HepG2 (cell line): ENCODE data around the gene SPAG7. TPM values are rescaled to one million over a fixed set of nuclear protein-coding genes. Genes with fewer than 3 reads are reported as not detected.

Experiments
- ARNT ChIP-seq: fragments of 450-650 bp; IDR thresholded peaks from 2 replicates; pipeline ENCODE4 v1.6.1; 2017
- KMT2A ChIP-seq: sonication (generic); formaldehyde crosslinking; IDR thresholded peaks from 2 replicates; pipeline ENCODE4 v1.4.0; 2020; ENCODE audit warnings: missing genetic modification reagents
- LBX2 ChIP-seq: sonication (generic); formaldehyde crosslinking; IDR thresholded peaks from 2 replicates; pipeline ENCODE4 v1.5.0; 2020; ENCODE audit warnings: missing genetic modification reagents, mild to moderate bottlenecking, borderline replicate concordance
- MNT ChIP-seq: fragments of 450-650 bp; IDR thresholded peaks from 2 replicates; pipeline ENCODE4 v1.6.1; 2016
- NFAT5 ChIP-seq: sonication (generic); formaldehyde crosslinking; IDR thresholded peaks from 2 replicates; pipeline ENCODE4 v1.4.0; 2020; ENCODE audit warnings: missing genetic modification reagents
- POLR2A ChIP-seq, 2 experiments: IDR thresholded peaks; 2 replicates each; pipeline ENCODE4 v1.6.1; 2011; ENCODE audit warnings: low read depth in 2 of 2, low read length in 2 of 2, mild to moderate bottlenecking in 1 of 2, moderate library complexity in 1 of 2; ENCODE audit not compliant: insufficient read depth in 1 of 2
- PRMT3 ChIP-seq: sonication (generic); formaldehyde crosslinking; IDR thresholded peaks from 2 replicates; pipeline ENCODE4 v1.8.1; 2022; ENCODE audit warnings: low read depth, mild to moderate bottlenecking, moderate library complexity, missing genetic modification reagents, borderline replicate concordance
- SMYD3 ChIP-seq: sonication (generic); formaldehyde crosslinking; IDR thresholded peaks from 2 replicates; pipeline ENCODE4 v1.8.1; 2023; ENCODE audit warnings: mild to moderate bottlenecking, missing genetic modification reagents
- TBX3 ChIP-seq: fragments of 450-650 bp; IDR thresholded peaks from 2 replicates; pipeline ENCODE4 v1.6.1; 2017; ENCODE audit warnings: antibody characterized with exemption, mild to moderate bottlenecking, inconsistent platforms, borderline replicate concordance
- THAP9 ChIP-seq: sonication (generic); formaldehyde crosslinking; IDR thresholded peaks from 2 replicates; pipeline ENCODE4; 2020; ENCODE audit warnings: missing genetic modification reagents, mild to moderate bottlenecking, borderline replicate concordance
- ZEB1 ChIP-seq: IDR thresholded peaks from 2 replicates; pipeline ENCODE4 v1.6.1; 2012; ENCODE audit warnings: mild to moderate bottlenecking, low read depth, inconsistent platforms; ENCODE audit not compliant: insufficient replicate concordance
- ZNF12 ChIP-seq: sonication (generic); formaldehyde crosslinking; IDR thresholded peaks from 2 replicates; pipeline ENCODE4 v1.5.0; 2020; ENCODE audit warnings: missing genetic modification reagents
- ZNF337 ChIP-seq: sonication (generic); formaldehyde crosslinking; IDR thresholded peaks from 2 replicates; pipeline ENCODE4 v1.5.1; 2020; ENCODE audit warnings: missing genetic modification reagents, low read depth, mild to moderate bottlenecking, borderline replicate concordance
- ZNF704 ChIP-seq: sonication (generic); formaldehyde crosslinking; IDR thresholded peaks from 2 replicates; pipeline ENCODE4 v1.8.1; 2023; ENCODE audit warnings: mild to moderate bottlenecking, inconsistent platforms, moderate library complexity, missing genetic modification reagents, borderline replicate concordance
- polyA plus RNA-seq, 8 experiments: library from polyadenylated mRNA; depleted of rRNA in 3 of 8; stranded (reverse) in 7 of 8; unstranded in 1 of 8; fragments of >200 nt; fragmentation: Illumina TruSeq in 4 of 8; extraction: Trizol in 4 of 8; gene quantifications; 2 replicates each; pipeline versions ENCODE4 v1.2.1 to v1.2.3, GENCODE V29; 2011 to 2016; ENCODE audit warnings: low read depth in 4 of 8, missing spikeins in 1 of 8, mixed read lengths in 1 of 8; ENCODE audit not compliant: insufficient read depth in 1 of 8
- total RNA-seq, 5 experiments: library from RNA; depleted of rRNA; stranded (reverse); fragments of >200 nt; fragmentation: Illumina TruSeq; extraction: Trizol; gene quantifications; 2 replicates each; pipeline ENCODE4 v1.2.3, GENCODE V29; 2016; ENCODE audit warnings: low read depth in 1 of 5

The SPAG7 gene
- total and polyA plus RNA-seq, 2 of the 13 experiments (the other 11 are each of a cell fraction or from before 2014, with no cell fraction given) = 51.0 to 59.0 TPM

- 0 out of 2 replicates have a peak, but pooled peaks have one; percentile 40 for TF ChIP-seq ZNF704 (CRISPR knock-in tag)
- TF ChIP-seq POLR2A (IDR thresholded peaks at IDR 0.05; ENCODE audit: insufficient read depth in 1 of 2, low read depth in 2 of 2, low read length in 2 of 2) = peak; percentile 74 to 85
- peak; percentile 71; the same call in 1 of the 2 replicates for TF ChIP-seq KMT2A (CRISPR knock-in tag)
- TF ChIP-seq TBX3 = no peak
- TF ChIP-seq ARNT = no peak
- 0 out of 2 replicates have a peak, but pooled peaks have one; percentile 2 for TF ChIP-seq MNT
- 0 out of 2 replicates have a peak, but pooled peaks have one; percentile 45 for TF ChIP-seq PRMT3 (CRISPR knock-in tag)
- TF ChIP-seq SMYD3 (CRISPR knock-in tag) = peak; percentile 60; the same call in 1 of the 2 replicates
- TF ChIP-seq ZNF337 (CRISPR knock-in tag) = peak; percentile 71; the same call in 1 of the 2 replicates
- no peak for TF ChIP-seq ZNF12 (CRISPR knock-in tag)
- TF ChIP-seq ZEB1 = no peak
- peak; percentile 99 for TF ChIP-seq THAP9 (CRISPR knock-in tag)
- no peak for TF ChIP-seq LBX2 (CRISPR knock-in tag)
- no peak for TF ChIP-seq NFAT5 (CRISPR knock-in tag)
These were observed at the start of gene SPAG7 (continued) for GRCh38 chr17:4967539-4968485.
